HG03457 (cell line): ENCODE data around the gene PSMA6.
"Not testable (repeated sequence)": the region's sequence is repeated elsewhere in the genome, so short reads cannot be mapped to it uniquely, and the experiment has no call there.

ENCODE experiments used
- ATAC-seq: cut with Tn5 transposase; IDR thresholded peaks from one replicate; pipeline ENCODE4 v1.9.1; 2021; ENCODE audit warnings: moderate number of reproducible peaks; ENCODE audit not compliant: unreplicated experiment

The PSMA6 gene

DNA sequence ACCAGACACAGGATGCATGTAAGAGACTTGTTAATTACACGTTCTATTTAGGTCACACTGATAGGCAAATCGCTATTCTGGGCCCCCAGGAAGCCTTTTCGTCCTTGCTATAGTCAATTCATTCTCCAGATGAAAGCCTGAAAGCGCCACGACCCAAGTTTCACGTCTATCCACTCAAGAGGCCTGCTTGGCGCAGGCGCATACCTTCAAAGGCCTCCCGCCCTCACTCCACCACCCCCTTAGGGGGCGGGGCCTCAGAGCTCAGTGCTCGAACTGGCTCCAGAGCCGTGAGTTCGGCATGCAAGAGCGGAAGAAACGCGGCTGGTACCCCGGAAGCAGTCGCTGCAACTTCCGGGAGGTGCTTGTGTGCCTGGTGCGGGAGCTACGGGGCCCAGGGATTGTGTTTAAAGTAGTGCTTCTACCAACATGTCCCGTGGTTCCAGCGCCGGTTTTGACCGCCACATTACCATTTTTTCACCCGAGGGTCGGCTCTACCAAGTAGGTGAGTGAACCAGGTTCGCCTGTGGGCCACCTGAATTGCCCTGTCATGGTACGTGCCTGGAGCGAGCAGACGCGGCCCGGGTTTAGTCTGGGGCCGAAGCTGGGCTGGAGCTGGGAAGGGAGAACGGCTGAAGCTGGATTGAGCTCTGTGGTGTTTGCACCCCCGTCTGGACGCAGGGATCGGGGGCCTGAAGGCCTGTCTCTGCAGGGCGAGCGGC is at the start of gene PSMA6:
Gene PSMA6 (plus strand): TSS at position 332 of the 719 bp plus-strand sequence. CDS start 95 bp downstream, at position 427.
- ATAC-seq, result peak; percentile 80

DNA sequence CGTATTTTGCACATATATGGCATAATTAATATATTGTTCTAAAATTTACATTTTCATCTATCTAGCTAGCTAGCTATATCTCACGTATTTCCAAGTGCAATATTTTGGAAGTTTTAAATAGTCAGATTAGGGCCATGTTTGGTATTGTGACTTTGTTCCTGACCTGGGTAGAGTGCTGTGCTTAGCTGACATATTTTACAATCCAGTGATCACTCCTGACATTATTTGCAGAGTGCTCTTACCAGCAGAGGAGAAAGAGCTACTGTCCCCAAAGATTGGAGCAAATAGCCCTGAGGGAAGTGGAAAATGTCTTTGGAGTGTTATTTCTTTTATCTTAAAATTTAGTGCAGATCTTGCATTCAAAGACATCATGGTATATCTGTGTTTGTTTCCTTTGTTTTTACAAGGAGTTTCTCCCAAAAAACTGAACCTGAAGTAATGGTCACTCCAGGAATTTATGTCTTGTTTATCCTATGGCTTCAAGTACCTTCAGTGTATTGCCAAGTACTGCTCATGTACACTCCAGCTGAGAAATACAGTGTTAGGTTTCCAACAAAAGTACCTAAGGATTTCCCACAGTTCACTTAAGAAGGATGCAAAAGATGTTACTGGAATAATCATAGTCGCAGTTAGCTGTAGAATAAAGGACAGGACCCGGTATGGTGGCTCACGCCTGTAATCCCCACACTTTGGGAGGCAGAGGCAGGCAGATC is 49.4 kb upstream of the PSMA6 start:
- ATAC-seq, result no peak

DNA sequence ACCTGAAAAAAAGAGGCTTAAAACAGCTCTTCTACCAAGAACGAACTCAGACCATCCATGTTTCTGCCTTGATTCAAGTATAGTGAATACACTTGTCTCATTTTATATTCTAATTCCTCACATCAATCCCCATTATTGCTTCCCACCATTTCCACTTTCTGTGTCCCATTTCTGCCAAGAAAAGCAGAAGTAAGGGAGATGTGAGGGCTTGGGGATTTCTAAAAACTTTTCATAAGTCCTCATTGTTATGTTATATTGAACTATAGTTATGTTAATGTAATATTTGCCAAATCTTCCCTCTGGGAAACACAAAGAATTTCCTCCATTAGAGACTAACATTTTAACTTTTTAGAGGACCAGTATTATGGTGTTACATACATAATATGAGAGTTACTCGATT is 48.2 kb upstream of the PSMA6 start:
- no peak for ATAC-seq

DNA sequence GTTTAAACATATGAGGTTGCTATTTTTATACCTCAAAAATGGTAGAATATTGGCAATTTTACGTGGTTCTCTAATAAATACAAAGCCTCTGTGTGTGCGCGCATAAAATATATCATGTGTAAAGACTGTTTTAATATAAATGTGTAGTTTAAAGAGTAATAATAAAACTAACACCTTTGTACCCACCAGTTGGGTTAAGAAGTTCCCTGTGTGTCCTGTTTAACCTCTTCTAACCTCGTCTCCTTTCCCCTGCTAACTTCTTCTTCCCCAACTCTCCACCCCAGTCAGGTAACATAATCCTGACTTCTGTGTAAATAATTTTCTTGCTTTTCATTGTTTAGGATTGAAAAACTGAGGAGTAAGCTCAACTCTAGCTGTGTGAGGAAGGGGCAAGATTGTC is 47.6 kb upstream of the PSMA6 start:
- ATAC-seq, result no peak

DNA sequence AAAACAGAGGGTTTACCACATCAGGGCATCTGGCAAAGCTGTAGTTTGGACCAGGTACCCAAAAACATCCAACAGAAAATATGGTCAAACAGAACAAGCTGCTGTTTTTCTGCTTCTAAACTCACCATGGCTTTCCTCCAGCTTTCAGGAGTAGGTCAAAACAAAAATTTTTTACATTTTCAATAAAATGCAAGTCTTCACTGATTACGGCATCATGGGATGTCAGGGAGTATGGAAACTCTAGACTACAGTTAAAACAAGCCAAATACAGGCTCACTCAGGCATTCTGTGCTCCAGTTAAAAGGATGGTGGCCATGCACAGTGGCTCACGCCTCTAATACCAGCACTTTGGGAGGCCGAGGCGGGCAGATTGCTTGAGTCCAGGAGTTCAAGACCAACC is 47.1 kb upstream of the PSMA6 start:
- ATAC-seq, result no peak

DNA sequence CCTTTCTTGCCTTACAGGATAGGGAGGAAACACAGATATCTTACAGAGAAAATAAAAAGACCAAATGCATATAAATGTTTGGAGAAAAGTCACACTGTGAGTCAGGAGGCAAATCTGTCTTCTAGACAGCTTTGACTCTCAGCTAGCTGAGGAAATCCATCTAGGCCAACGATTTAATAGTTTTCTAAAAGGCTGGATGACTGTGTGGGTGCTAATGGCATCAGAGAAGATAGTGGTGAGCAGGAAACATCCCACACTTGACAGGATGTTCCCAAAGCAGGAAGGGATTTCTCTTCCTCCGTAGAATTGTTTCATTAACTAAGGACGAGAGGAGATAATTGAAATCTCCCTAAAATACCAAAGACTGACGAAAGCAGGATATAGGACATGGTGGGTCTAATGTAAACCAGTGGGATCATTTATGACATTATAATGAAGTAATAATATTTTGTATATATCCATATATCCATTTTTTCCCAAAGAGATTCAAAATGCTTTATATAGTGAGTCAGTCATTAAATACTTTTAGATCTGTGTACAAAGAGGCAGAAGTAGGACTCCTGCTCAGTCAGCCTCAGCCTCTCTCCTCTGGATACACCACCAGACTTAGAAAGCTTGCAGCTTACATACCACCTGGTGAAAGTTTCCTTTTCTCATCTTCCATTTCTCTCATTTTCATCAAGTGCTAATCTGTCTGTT is 44.3 kb upstream of the PSMA6 start:
- no peak for ATAC-seq

DNA sequence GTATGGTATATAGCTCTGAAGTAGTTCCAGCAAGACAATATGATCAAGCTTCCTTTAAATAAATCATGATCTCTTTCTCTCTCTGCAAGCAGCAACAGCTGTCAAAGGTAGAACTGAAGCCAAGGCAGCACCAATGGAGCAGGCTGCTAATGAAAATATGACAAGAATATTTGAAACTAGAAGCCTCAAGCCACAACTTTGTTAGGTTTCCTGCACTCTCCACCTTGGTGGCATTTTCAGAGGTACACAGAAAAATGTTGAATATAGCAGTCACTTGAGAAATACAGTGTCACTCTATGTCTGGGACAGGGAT is 43.8 kb upstream of the PSMA6 start:
- ATAC-seq, result no peak

DNA sequence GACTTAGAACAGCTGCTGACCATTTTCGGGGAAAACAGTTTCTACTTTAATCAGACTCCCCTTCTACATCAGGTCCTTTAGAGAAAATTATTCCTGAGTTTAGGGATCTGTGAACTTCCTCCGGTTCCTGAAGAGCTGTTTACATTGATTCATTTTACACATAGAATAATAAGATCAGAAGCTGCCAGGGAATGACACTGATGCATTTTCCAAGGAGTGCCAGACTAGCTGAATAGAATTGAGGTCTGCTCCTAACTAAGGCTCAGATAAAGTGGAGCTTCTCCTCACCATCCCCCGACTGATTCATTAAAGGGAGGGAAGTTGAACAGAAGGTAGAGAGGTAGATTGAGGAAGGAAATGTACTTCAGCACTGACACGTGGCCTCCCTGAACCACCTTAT is 41.9 kb upstream of the PSMA6 start:
- no peak for ATAC-seq

DNA sequence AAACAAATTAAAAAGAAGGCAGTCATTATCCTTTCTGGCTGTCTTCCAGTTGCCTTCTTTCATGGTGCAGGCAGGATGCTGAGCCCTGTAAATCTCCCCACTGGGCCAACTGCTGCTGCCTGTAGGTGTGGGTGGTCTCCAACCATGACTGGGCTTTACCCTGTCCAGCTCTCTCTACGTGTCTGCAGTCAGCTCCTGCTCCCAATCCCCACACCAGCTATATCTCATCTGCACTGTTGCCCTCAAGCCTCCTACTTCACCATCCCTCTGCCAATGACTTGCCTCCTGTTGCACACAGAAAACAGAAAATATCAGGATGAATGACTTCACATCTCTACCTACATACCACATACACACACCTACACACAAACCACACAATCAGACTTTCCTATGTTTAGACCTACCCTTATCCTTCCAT is 39.7 kb upstream of the PSMA6 start:
- ATAC-seq, result no peak

DNA sequence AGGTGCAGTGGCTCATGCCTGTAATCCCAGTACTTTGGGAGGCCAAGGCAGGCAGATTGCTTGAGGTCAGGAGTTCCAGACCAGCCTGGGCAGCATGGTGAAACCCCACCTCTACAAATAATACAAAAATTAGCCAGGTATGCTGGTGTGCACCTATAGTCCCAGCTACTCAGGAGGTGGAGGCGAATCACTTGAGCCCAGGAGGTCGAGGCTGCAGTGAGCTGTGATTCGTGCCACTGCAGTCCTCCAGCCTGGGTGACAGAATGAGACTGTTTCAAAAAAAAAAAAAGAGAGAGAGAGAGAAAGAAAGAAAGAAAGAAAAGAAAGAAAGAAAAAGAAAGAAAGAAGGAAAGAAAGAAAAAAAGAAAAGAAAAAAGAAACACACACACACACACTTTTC is 39.1 kb upstream of the PSMA6 start:
- not testable (repeated sequence) for ATAC-seq

DNA sequence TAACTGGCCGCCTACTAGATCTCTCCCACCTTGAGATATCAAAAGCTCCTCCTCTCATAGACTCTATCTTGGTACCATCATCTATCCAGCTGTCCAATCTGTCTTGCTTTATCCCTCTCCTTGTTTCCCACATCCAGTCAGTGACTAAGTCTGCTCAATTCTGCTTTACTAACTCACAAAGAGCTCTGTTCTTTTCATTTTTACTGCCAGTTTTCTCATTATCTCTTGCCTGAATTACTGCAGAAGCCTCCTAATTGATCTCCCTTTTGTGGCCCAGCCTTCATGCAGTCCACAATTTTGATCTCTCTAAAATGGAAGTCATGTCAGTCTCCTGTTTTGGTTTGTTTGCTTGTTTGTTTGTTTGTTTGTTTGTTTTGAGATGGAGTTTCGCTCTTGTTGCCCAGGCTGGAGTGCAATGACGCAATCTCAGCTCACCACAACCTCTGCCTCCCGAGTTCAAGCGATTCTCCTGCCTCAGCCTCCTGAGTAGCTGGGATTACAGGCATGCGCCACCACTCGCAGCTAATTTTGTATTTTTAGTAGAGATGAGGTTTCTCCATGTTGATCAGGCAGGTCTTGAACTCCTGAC is 38.1 kb upstream of the PSMA6 start:
- not testable (repeated sequence) for ATAC-seq

DNA sequence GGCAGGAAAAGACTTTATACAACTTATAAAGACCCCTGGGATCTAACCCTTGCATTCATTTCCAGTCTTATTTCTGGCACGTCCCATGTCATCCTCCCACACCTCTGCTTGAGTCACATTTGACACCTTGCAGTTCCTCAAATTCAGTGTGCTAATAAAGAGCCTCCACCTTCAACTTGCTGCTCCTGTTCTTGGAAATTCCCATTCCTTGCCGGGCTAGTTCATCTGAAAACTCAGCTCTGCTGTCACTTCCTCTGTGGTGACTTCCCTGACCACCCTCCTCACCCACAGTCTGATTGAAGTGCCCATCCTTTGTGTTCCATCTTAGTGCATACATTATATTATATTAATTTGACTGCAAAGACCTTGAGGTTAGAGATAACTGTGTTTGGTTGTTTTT is 37.4 kb upstream of the PSMA6 start:
- ATAC-seq, result no peak

DNA sequence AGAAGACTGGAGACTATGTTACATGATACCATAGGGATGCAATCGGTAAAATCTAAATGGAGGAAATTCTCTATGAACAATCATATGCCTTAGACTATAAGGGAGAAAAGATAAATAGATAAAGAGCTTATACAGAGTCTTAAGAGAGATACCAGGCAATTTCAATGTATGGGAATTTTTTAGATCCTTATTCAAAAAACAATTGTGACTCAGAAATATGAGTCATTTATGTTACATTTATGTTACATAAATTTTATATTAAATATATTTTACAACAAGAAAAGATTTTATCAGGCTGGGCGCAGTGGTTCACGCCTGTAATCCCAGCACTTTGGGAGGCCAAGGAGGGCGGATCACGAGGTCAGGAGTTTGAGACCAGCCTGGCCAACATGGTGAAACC is 36.5 kb upstream of the PSMA6 start:
- ATAC-seq, result no peak

DNA sequence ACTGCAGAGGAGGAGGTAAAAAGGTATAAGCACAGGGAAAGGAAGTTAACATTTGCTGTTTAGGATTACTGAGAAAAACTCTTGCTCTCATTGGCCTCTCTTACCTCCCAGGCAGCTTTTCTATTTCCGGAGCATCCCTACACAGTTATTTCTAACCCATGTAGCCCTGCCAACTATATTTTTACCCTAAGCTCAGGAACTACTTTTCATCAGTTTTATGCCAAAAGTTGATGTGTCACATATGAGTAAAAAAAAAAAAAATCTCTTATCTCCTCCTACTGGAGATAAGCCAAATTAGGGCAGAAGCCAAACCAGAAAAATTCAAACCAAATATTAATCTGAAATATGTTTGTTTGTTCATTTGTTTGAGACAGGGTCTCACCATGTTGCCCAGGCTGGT is 34.4 kb upstream of the PSMA6 start:
- no peak for ATAC-seq

DNA sequence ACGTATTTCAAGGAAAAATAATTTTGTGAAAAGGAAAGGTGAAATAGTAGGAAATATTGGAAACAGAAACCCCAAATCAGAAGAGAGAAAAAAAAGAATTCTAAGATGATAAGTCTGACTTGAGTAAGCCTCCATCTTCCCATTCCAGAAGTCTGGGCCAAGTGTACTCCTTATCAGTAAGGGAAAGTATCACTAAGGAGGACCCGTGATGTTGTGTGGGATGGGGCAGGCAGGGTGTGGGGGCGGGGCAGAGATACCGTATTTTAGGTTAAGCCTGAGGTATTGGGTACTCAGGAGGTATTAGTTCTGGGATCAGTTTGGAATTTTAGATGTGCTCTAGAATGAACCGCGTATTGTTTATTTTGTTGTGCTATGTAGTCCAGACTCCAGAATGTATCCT is 33.8 kb upstream of the PSMA6 start:
- ATAC-seq, result no peak

DNA sequence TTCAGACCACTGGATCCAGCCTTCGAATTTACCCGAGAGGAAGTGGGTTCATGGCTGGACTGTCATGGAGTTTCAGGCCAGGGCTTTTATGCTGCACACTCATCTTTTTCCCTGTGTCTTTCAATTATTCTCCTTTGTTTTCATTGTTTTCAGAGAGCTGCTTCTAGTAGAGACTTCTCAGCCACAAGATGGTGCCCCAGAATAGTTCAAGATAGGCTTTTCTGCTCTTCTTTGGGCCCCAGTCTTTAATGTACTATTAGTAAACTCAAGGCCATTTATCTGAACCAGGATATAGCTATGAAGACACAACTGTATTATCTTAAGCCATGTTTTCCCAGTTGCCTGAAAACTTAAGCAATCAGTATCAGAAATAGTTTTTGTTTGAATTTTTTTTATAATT is 30.4 kb upstream of the PSMA6 start:
- no peak for ATAC-seq

DNA sequence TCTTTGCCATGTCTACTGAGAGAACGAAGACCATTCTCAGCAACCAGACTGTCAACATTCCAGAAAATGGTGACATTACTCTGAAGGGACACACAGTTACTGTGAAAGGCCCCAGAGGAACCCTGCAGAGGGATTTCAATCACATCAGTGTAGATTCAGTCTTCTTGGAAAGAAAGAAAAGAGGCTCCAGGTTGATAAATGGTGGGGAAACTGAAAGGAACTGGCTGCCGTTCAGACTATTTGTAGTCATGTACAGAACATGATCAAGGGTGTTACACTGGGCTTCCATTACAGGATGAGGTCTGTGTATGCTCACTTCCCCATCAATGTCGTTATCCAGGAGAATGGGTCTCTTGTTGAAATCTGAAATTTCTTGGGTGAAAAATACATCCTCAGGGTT is 29.7 kb upstream of the PSMA6 start:
- no peak for ATAC-seq

DNA sequence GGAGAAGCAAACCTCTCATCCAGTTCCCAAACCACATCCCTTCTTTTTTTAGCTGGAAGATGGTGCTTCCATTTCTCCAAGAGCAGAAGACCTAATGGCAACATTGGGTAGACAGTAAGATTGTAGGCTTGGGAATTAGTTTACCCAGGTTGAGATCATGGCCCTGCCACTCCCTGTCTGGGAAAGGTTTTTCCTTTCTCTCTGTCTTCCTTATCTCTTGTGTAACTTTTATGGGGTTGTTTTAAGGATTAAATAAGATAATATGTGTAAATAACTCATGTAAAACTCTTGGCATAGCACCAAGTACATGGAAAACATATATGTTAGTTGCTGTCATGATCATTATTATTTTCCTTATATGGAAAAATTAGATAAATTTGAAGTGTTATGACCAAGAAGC is 23.2 kb upstream of the PSMA6 start:
- no peak for ATAC-seq

DNA sequence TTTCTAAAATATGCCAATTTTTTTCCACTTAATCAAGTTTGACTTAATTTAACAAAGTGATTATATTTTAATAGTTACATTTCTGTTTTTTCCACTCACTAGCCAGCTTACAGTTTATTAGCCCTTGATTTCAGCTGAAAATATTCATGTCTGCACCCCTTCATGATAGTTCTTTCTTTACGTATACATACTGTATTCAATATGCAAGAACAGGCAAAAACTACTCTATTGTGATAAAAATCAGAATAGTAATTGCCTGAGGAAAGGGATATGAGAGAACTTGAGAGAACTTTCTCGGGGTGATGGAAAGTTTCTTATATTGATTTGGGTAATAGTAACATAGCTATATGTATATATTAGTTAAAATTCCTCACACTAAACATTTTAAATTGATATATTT is 17.4 kb upstream of the PSMA6 start:
- no peak for ATAC-seq

DNA sequence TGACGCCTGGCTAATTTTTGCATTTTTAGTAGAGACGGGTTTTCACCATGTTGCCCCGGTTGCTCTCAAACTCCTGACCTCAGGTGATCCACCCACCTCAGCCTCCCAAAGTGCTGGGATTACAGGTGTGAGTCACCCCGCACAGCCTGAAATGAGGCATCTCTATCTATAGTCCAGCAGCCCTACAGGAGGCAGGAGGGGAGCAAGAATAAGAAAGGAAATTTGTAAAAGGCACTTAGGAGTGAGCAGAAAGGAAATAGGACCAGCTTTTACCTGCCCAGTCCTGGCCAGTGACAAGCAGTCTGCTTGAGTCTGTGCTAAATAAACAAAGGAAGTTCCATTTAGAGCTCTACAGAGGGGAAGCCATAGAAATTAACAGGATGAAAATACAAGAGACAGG is 15.0 kb upstream of the PSMA6 start:
- ATAC-seq, result no peak

DNA sequence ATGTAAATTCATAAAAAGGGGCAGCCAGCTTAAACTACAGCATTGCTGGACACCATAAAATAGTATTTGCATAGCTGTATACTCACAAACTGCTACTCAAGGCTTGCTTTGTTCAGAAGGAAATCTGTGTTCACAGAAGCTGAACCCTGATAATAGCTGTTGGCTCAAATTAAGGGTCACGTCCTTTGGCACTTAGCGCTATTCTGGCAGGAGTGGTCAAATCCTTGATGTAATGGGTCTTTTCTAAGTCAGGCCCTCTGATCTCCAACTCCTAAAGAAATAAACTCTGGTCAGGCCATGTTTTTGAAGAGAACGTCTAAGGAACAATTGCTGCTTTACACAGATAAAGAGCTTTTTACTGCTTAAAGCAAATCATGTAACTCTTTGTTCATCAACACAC is 12.8 kb upstream of the PSMA6 start:
- no peak for ATAC-seq

DNA sequence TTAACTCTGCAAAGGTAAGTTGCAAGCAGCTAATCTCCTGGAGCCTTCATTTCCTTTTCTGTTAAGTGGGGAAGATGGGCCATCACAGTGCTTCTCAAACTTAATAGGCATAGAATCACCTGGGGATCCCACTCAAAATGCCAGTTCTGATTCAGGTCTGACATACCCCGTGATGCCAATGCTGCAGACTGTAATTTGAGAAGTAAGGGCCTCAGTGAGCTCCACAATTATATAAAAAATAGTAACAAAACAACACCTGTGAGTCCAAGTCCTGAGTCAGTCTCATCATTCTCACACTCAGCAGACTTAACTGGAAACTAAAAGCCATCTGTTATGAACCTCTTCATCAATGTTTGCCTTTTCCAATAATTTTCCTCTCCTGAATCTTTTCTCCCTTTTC is 10.8 kb upstream of the PSMA6 start:
- ATAC-seq, result no peak
